Endothelial cell of umbilical vein (primary cell): ENCODE results near the gene ABHD4. TPM values are rescaled to one million over a fixed set of nuclear protein-coding genes. Genes with fewer than 3 reads are reported as not detected.

Experiments used
- BruUV-seq: library from RNA; stranded (reverse); fragments of 400-500 nt; replicated peaks from 2 replicates; lab custom pipeline; 2021; lab: Mats Ljungman, UMichigan
- CTCF ChIA-PET: fragments of 300-600, 350-600 bp; sonication (Branson Sonifier 250); formaldehyde crosslinking; loops from one replicate; lab custom pipeline; 2021; ENCODE audit warnings: antibody characterized with exemption, inconsistent platforms; lab: Charles Lee
- POLR2A ChIA-PET: fragments of 300-600, 350-600 bp; sonication (Branson Sonifier 250); formaldehyde crosslinking; loops from one replicate; lab custom pipeline; 2021; ENCODE audit warnings: antibody characterized with exemption, inconsistent platforms; lab: Charles Lee
- DNase-seq: peaks from one replicate; pipeline ENCODE4 v3.0.0-alpha.2; 2011; ENCODE audit warnings: low read depth, low spot score
- FAIRE-seq: peaks from 2 replicates; lab custom pipeline; 2011; peaks lifted over from hg19 to GRCh38; lab: Jason Lieb, UNC
- H2AFZ ChIP-seq: 2 replicates; pipeline ENCODE4 v1.6.0; 2012; ENCODE audit warnings: low read depth, low read length, control low read depth, inconsistent platforms
- H3K27ac ChIP-seq: 2 replicates; pipeline ENCODE4 v1.5.1; 2011; ENCODE audit warnings: low read depth, mild to moderate bottlenecking, control low read depth, low read length, moderate library complexity; ENCODE audit not compliant: insufficient read depth
- H3K27me3 ChIP-seq, 2 experiments: 2 replicates each; pipeline versions ENCODE4 v1.6.0 to v1.6.1; 2011; ENCODE audit warnings: low read length in 2 of 2, mixed read lengths in 1 of 2; ENCODE audit not compliant: control insufficient read depth in 2 of 2, insufficient read depth in 2 of 2
- H3K36me3 ChIP-seq, 2 experiments: 2 replicates in 1 of 2; 3 replicates in 1 of 2; pipeline ENCODE4 v1.5.1; 2011; ENCODE audit warnings: low read length in 2 of 2, mild to moderate bottlenecking in 1 of 2, moderate library complexity in 1 of 2; ENCODE audit not compliant: control insufficient read depth in 2 of 2, insufficient read depth in 2 of 2; ENCODE audit errors: extremely low read depth in 1 of 2
- H3K4me1 ChIP-seq: 3 replicates; pipeline ENCODE4 v1.5.1; 2011; ENCODE audit warnings: mild to moderate bottlenecking, low read length; ENCODE audit not compliant: control insufficient read depth, insufficient read depth; ENCODE audit errors: extremely low read depth
- H3K4me2 ChIP-seq: 2 replicates; pipeline ENCODE4 v1.6.1; 2011; ENCODE audit warnings: low read length, control low read depth, mixed read lengths; ENCODE audit not compliant: insufficient read depth
- H3K4me3 ChIP-seq, 3 experiments: fragments of 200-600 bp in 1 of 3; sonication (generic), shearing (Covaris generic) in 1 of 3; replicated peaks in 1 of 3; 2 replicates each; pipeline ENCODE4 v1.5.1; 2011 to 2016; ENCODE audit warnings: control low read depth in 3 of 3, low read length in 3 of 3, mild to moderate bottlenecking in 2 of 3, inconsistent platforms in 1 of 3, low read depth in 1 of 3, moderate library complexity in 1 of 3; ENCODE audit not compliant: insufficient read depth in 1 of 3
- H3K79me2 ChIP-seq: 2 replicates; pipeline ENCODE4 v1.6.0; 2012; ENCODE audit warnings: low read length, inconsistent platforms; ENCODE audit not compliant: control insufficient read depth, insufficient read depth
- H3K9ac ChIP-seq: replicated peaks from 2 replicates; pipeline ENCODE3; 2011; ENCODE audit warnings: low read length, control low read depth; ENCODE audit not compliant: insufficient read depth; ENCODE audit errors: extremely low read depth
- H3K9me1 ChIP-seq: replicated peaks from 3 replicates; pipeline ENCODE4 v1.6.0; 2011; ENCODE audit warnings: mild to moderate bottlenecking, low read length; ENCODE audit not compliant: control insufficient read depth, insufficient read depth; ENCODE audit errors: extremely low read depth
- H3K9me3 ChIP-seq: replicated peaks from 2 replicates; pipeline ENCODE4 v1.5.1; 2012; ENCODE audit warnings: low read length, inconsistent platforms; ENCODE audit not compliant: control insufficient read depth, insufficient read depth
- H4K20me1 ChIP-seq: replicated peaks from 2 replicates; pipeline ENCODE3; 2011; ENCODE audit warnings: mild to moderate bottlenecking, low read length; ENCODE audit not compliant: control insufficient read depth, insufficient read depth; ENCODE audit errors: extremely low read depth
- GATA2 ChIP-seq: IDR thresholded peaks from 2 replicates; pipeline ENCODE4 v1.7.0; 2011; ENCODE audit warnings: low read depth, mild to moderate bottlenecking, moderate library complexity, mixed read lengths, low read length; ENCODE audit not compliant: insufficient read length, insufficient read depth
- JUN ChIP-seq: IDR thresholded peaks from 2 replicates; pipeline ENCODE4 v1.6.1; 2011; ENCODE audit warnings: borderline replicate concordance, low read depth; ENCODE audit not compliant: insufficient read length, insufficient read depth
- MYC ChIP-seq: IDR thresholded peaks from one replicate; pipeline ENCODE4 v1.6.1; 2011; ENCODE audit warnings: mild to moderate bottlenecking, low read depth, low read length
- dilution Hi-C: fragments of 300-500 bp; cut with MboI; formaldehyde crosslinking; loops from one replicate; pipeline ENCODE4 v1.15.0; 2019; ENCODE audit warnings: low sequenced_read_pairs; ENCODE audit not compliant: extremely low pct_ligation_motif_present
- intact Hi-C: fragments of 100-400 bp; cut with micrococcal nuclease; formaldehyde crosslinking; loops from one replicate; pipeline ENCODE4 v1.10.0; 2022
- polyA plus RNA-seq, 4 experiments: library from polyadenylated mRNA; depleted of rRNA in 3 of 4; stranded (reverse) in 3 of 4; unstranded in 1 of 4; fragments of >200 nt; gene quantifications; 2 replicates each; pipeline versions ENCODE4 v1.2.1 to v1.2.3, GENCODE V29; 2011 to 2012; ENCODE audit warnings: missing spikeins in 1 of 4
- total RNA-seq: library from RNA; stranded (reverse); gene quantifications from 2 replicates; pipeline ENCODE4 v1.2.3, GENCODE V29; 2021
- TF ChIP-seq, protein P1 (sequence below): IDR thresholded peaks from 2 replicates; pipeline ENCODE4 v1.6.1; 2011; ENCODE audit not compliant: insufficient read depth, insufficient read length
- TF ChIP-seq, protein P2 (sequence below), 2 donors: IDR thresholded peaks; 1 replicate in 1 of 2; 2 replicates in 1 of 2; pipeline ENCODE4 v1.5.1; 2011; ENCODE audit warnings: low read length in 2 of 2, mild to moderate bottlenecking in 2 of 2, moderate library complexity in 2 of 2, control low read depth in 1 of 2, inconsistent platforms in 1 of 2, low read depth in 1 of 2; ENCODE audit not compliant: insufficient read depth in 1 of 2; ENCODE audit errors: extremely low read depth in 1 of 2

ABHD4 gene
- total and polyA plus RNA-seq, 2 donors (not counting 3 experiments of a cell fraction or from before 2014, with no cell fraction given): 34.8 to 45.5 TPM

- CTCF ChIA-PET: interaction anchor here (0.7 to 1.1 kb wide), 3 partner anchors 9 to 351 kb away, joined by 3 to 5 read pairs (median 4); no protein-coding TSS in a partner anchor
Measured at GRCh38 chr14:22644305-22644635, 46.2 kb downstream of the ABHD4 start, which contains the start of gene OR6J1. Gene OR6J1 (minus strand): TSS chr14:22644352. CDS start chr14:22634811, 9,541 bp downstream.

More at GRCh38 chr14:22644305-22644635, 46.2 kb downstream of the ABHD4 start, which contains the start of gene OR6J1:
- no peak for FAIRE-seq
- Histone ChIP-seq H3K79me2 (no peaks in the 10 kb centered on the region), H3K4me3 (no peak within 1 kb of the TSS), H3K36me3 (no peaks in the 10 kb centered on the region), H3K27ac (no peak within 1 kb of the TSS), H3K27me3 (no peaks in the 10 kb centered on the region), H3K9ac (no peak within 1 kb of the TSS), H3K9me1 (no peaks in the 10 kb centered on the region), H3K4me2 (no peak within 1 kb of the TSS), H3K9me3 (no peaks in the 10 kb centered on the region), H3K4me1 (no peaks in the 10 kb centered on the region), H4K20me1 (no peaks in the 10 kb centered on the region), H2AFZ (no peak within 1 kb of the TSS)
- dilution Hi-C loops: no loop called here
- DNase-seq: no peak
- no peak for TF ChIP-seq GATA2
- TF ChIP-seq, protein P1, sequence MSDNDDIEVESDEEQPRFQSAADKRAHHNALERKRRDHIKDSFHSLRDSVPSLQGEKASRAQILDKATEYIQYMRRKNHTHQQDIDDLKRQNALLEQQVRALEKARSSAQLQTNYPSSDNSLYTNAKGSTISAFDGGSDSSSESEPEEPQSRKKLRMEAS: no peak
- no peak for TF ChIP-seq MYC
- TF ChIP-seq, protein P2, sequence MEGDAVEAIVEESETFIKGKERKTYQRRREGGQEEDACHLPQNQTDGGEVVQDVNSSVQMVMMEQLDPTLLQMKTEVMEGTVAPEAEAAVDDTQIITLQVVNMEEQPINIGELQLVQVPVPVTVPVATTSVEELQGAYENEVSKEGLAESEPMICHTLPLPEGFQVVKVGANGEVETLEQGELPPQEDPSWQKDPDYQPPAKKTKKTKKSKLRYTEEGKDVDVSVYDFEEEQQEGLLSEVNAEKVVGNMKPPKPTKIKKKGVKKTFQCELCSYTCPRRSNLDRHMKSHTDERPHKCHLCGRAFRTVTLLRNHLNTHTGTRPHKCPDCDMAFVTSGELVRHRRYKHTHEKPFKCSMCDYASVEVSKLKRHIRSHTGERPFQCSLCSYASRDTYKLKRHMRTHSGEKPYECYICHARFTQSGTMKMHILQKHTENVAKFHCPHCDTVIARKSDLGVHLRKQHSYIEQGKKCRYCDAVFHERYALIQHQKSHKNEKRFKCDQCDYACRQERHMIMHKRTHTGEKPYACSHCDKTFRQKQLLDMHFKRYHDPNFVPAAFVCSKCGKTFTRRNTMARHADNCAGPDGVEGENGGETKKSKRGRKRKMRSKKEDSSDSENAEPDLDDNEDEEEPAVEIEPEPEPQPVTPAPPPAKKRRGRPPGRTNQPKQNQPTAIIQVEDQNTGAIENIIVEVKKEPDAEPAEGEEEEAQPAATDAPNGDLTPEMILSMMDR (IDR thresholded peaks at IDR 0.05; ENCODE audit: extremely low read depth in 1 of 2, insufficient read depth in 1 of 2, low read depth in 1 of 2, low read length in 2 of 2): no peak
- TF ChIP-seq JUN: no peak
- intact Hi-C loops: no loop called here
- POLR2A ChIA-PET: no interaction called here
- no TSS peak for BruUV-seq
